GM19239 (cell line): ENCODE results near the gene HSPG2.
"Not testable (repeated sequence)": the region's sequence is repeated elsewhere in the genome, so short reads cannot be mapped to it uniquely, and the experiment has no call there.

Experiments
- DNase-seq: peaks from one replicate; pipeline ENCODE4 v3.0.0; 2011; ENCODE audit warnings: low spot score; ENCODE audit not compliant: insufficient read length
- FAIRE-seq: peaks from 2 replicates; lab custom pipeline; 2011; peaks lifted over from hg19 to GRCh38; lab: Jason Lieb, UNC

HSPG2 gene

DNA sequence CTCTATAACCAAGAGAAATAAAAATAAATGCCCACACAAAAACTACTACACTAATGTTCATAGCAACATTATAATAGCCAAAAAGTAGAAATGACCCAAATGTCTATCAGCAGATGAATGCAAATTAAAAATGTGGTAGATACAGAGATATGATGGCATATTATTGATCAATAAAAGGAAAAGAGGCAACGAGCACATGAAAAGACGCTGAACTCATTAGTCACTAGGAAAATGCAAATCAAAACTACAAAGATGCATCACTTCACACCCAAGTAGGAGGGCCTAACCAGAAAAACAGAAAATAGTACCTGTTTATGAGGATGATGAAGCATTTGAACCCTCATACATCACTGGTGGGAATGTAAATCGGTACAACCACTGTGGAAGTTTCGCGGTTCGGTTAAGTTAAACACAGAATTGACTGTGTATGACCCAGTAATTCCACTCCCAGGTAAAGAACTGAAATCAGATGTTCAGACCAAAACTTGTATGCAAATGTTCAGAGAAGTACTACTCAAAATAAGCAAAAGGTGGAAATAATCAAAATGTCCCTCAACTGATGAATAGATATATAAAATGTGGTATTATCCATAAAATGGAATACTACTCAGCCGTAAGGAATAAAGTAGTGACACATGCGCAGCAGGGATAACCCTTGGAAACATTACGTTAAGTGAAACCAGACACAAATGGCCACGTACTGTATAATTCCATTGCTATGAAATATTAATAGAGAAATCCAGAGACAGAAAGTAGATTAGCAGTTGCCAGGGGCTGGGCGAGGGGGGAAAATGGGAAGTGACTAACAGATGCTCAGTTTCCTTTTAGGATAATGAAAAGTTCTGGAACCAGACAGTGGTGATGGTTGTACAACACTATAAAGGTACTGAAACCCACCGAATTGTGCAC, 157.2 kb downstream of the HSPG2 start:
- DNase-seq, result no peak
- peak; percentile 88 for FAIRE-seq

DNA sequence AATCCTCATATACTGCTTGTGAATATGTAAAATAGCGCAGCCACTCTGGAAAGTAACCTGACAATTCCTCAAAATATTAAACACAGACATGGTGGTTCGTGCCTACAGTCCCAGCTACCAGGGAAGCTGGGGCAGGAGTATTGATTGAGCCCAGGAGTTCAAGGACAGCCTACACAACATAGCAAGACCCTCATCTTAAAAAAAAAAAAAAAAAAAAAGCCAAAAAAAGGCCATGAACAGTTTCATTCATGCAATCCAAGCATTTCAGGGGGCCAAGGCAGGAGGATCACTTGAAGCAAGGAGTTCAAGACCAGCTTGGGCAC, 158.7 kb downstream of the HSPG2 start:
- DNase-seq, result no peak
- peak; percentile 4 for FAIRE-seq

DNA sequence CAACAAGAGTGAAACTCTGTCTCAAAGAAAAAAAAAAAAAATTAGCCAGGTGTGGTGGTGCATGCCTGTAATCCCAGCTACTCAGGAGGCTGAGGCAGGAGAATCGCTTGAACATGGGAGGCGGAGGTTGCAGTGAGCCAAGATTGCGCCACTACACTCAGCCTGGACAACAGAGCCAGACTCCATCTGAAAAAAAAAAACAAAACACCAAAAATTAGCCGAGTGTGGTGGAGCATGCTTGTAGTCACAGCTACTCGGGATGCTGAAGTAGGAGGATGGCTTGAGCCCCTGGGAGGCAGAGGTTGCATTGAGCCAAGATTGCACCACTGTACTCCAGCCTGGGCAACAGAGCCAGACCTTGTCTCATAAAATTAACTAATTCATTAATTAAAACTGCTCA, 160.2 kb downstream of the HSPG2 start:
- FAIRE-seq, DNase-seq: not testable (repeated sequence)

GRCh38 chr1:21775985-21776562, 161.0 kb downstream of the HSPG2 start:
- DNase-seq (no peak), FAIRE-seq (no peak)

DNA sequence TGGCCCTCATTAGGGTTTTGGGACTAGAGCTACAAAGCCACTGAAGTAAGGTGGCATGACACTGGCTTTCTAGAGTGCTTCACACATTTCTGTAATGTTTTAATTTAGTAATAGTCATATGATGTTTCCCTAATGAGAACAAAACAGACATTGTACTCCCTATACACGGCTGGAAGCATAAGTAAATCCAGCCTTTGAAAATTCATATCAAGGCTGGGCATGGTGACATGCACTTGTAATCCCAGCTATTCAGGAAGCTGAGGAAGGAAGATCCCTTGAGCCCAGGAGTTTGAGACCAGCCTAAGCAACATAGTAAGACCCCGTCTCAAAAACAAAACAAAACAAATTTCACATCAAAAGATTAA, 161.6 kb downstream of the HSPG2 start:
- FAIRE-seq, result no peak
- no peak for DNase-seq

GRCh38 chr1:21774835-21775549, 162.1 kb downstream of the HSPG2 start:
- no peak for FAIRE-seq
- DNase-seq, result no peak

GRCh38 chr1:21773585-21773984, 163.5 kb downstream of the HSPG2 start:
- DNase-seq (no peak), FAIRE-seq (peak; percentile 77)
